Esophagus muscularis mucosa (tissue), 4 donors: ENCODE results near the gene CD302. TPM values are rescaled to one million over a fixed set of nuclear protein-coding genes. Genes with fewer than 3 reads are reported as not detected.
"Not testable (repeated sequence)": the region's sequence is repeated elsewhere in the genome, so short reads cannot be mapped to it uniquely, and the experiment has no call there.

ENCODE experiments used
- DNase-seq: peaks from one replicate; pipeline ENCODE4 v3.0.0-alpha.2; 2017; ENCODE audit errors: extremely low spot score
- H3K27ac ChIP-seq, 4 donors: fragments of 200-600 bp; sonication (generic); replicated peaks in 1 of 4; 1 replicate in 3 of 4; 2 replicates in 1 of 4; pipeline ENCODE4 v1.5.1; 2016 to 2019; ENCODE audit warnings: mild to moderate bottlenecking in 1 of 4
- H3K27me3 ChIP-seq, 4 donors: fragments of 200-600 bp; sonication (generic); one replicate each; pipeline versions ENCODE4 v1.5.1 to v1.6.0; 2016 to 2019
- H3K36me3 ChIP-seq, 4 donors: fragments of 200-600 bp; sonication (generic); one replicate each; pipeline ENCODE4 v1.5.1; 2016 to 2019
- H3K4me1 ChIP-seq, 4 donors: fragments of 200-600 bp; sonication (generic); one replicate each; pipeline ENCODE4 v1.5.1; 2016 to 2019
- H3K4me3 ChIP-seq, 4 donors: fragments of 200-600 bp; sonication (generic); 1 replicate in 2 of 4; 2 replicates in 2 of 4; pipeline ENCODE4 v1.5.1; 2016 to 2019; ENCODE audit warnings: mild to moderate bottlenecking in 4 of 4, moderate library complexity in 1 of 4
- H3K9me3 ChIP-seq, 4 donors: fragments of 200-600 bp; sonication (generic); 1 replicate in 3 of 4; 2 replicates in 1 of 4; pipeline ENCODE4 v1.5.1; 2016 to 2019
- CTCF ChIP-seq, 3 experiments: fragments of 200-600 bp in 2 of 3; fragments of 450-650 bp in 1 of 3; sonication (generic) in 2 of 3; IDR thresholded peaks; one replicate each; pipeline ENCODE4 v1.5.1; 2017 to 2019; ENCODE audit warnings: antibody characterized with exemption in 3 of 3, mild to moderate bottlenecking in 2 of 3, moderate library complexity in 1 of 3
- EP300 ChIP-seq: sonication (generic); formaldehyde crosslinking; IDR thresholded peaks from one replicate; pipeline ENCODE4 v1.6.1; 2017; ENCODE audit warnings: antibody characterized with exemption
- POLR2A ChIP-seq: fragments of 450-650 bp; IDR thresholded peaks from one replicate; pipeline ENCODE4 v1.6.1; 2017; ENCODE audit warnings: antibody characterized with exemption, moderate library complexity, mild to moderate bottlenecking, low read depth
- POLR2AphosphoS5 ChIP-seq, 2 donors: sonication (generic); formaldehyde crosslinking; IDR thresholded peaks; one replicate each; pipeline ENCODE4 v1.6.1; 2017; ENCODE audit warnings: antibody characterized with exemption in 2 of 2
- WGBS: methylation state at CpG from one replicate; pipeline ENCODE4 v1.1.5; 2018; 5-methylcytosine and 5-hydroxymethylcytosine counted together
- intact Hi-C: fragments of 100-400 bp; cut with DNase I; formaldehyde crosslinking; loops from one replicate; pipeline ENCODE4 v1.15.1; 2023
- total RNA-seq, 4 donors: library from RNA; depleted of rRNA; stranded (reverse); fragments of >200 nt; gene quantifications; one replicate each; pipeline versions ENCODE4 v1.1.0 to v1.2.1, GENCODE V29; 2016

The CD302 gene
- total RNA-seq, 4 donors from 2014 or later = 30.8 to 46.9 (median 34.9) TPM

GRCh38 chr2:159736048-159736447 lies 62.0 kb downstream of the CD302 start:
- TF ChIP-seq EP300 (no peak), CTCF (IDR thresholded peaks at IDR 0.05) (no peak), POLR2AphosphoS5 (IDR thresholded peaks at IDR 0.05) (no peak), POLR2A (no peak)
- no peak overlapping the region for H3K27ac ChIP-seq

GRCh38 chr2:159735648-159736047 lies 62.4 kb downstream of the CD302 start:
- TF ChIP-seq POLR2A (no peak), POLR2AphosphoS5 (IDR thresholded peaks at IDR 0.05) (no peak), CTCF (IDR thresholded peaks at IDR 0.05) (no peak), EP300 (no peak)

More at GRCh38 chr2:159736048-159736447, 62.0 kb downstream of the CD302 start:
- no peaks in the 10 kb centered on the region for H3K27me3 ChIP-seq
- peaks cover 0 to 15% (median 5%) of the 10 kb centered on the region in 4 donors for H3K4me1 ChIP-seq
- H3K36me3 ChIP-seq = peaks cover 15 to 68% (median 41%) of the 10 kb centered on the region in 4 donors
- 84% methylated on average over 3 of the region's 3 CpGs for WGBS
- no peak for DNase-seq
- H3K4me3 ChIP-seq = no peak overlapping the region
- no peaks in the 10 kb centered on the region for H3K9me3 ChIP-seq
- intact Hi-C loops = no loop called here

GRCh38 chr2:159728629-159729028 lies 69.4 kb downstream of the CD302 start:
- intact Hi-C loops = no loop called here
- H3K27me3 ChIP-seq = no peaks in the 10 kb centered on the region
- TF ChIP-seq CTCF (IDR thresholded peaks at IDR 0.05) (no peak), POLR2AphosphoS5 (IDR thresholded peaks at IDR 0.05) (no peak), EP300 (no peak), POLR2A (no peak)
- peaks cover 4 to 24% (median 17%) of the 10 kb centered on the region in 4 donors for H3K4me1 ChIP-seq
- H3K36me3 ChIP-seq = peaks cover 9 to 44% (median 33%) of the 10 kb centered on the region in 4 donors
- no peak for DNase-seq
- 86% methylated on average over 3 of the region's 3 CpGs for WGBS
- no peak overlapping the region for H3K27ac ChIP-seq
- no peak overlapping the region for H3K4me3 ChIP-seq
- no peaks in the 10 kb centered on the region for H3K9me3 ChIP-seq

More at GRCh38 chr2:159735648-159736047, 62.4 kb downstream of the CD302 start:
- Histone ChIP-seq H3K27ac (no peak overlapping the region), H3K27me3 (no peaks in the 10 kb centered on the region), H3K36me3 (peaks cover 15 to 72% (median 45%) of the 10 kb centered on the region in 4 donors), H3K4me3 (no peak overlapping the region), H3K4me1 (peaks cover 0 to 15% (median 5%) of the 10 kb centered on the region in 4 donors), H3K9me3 (no peaks in the 10 kb centered on the region)
- 94% methylated on average over 1 of the region's 1 CpG for WGBS
- DNase-seq = no peak
- intact Hi-C loops = no loop called here

GRCh38 chr2:159725713-159726112 lies 72.3 kb downstream of the CD302 start:
- TF ChIP-seq POLR2A (no peak), POLR2AphosphoS5 (IDR thresholded peaks at IDR 0.05) (no peak), CTCF (IDR thresholded peaks at IDR 0.05) (no peak), EP300 (no peak)
- no peak overlapping the region for H3K4me3 ChIP-seq
- H3K9me3 ChIP-seq = no peaks in the 10 kb centered on the region
- intact Hi-C loops = no loop called here
- H3K36me3 ChIP-seq = peaks cover 0 to 18% (median 14%) of the 10 kb centered on the region in 4 donors
- H3K27me3 ChIP-seq = no peaks in the 10 kb centered on the region
- 93% methylated on average over 3 of the region's 3 CpGs for WGBS
- peaks cover 27 to 53% (median 45%) of the 10 kb centered on the region in 4 donors for H3K4me1 ChIP-seq
- no peak for DNase-seq
- no peak overlapping the region for H3K27ac ChIP-seq

- H3K27ac ChIP-seq, DNase-seq, intact Hi-C loops, H3K27me3 ChIP-seq, H3K9me3 ChIP-seq, H3K4me3 ChIP-seq: not testable (repeated sequence)
- 97% methylated on average over 5 of the region's 6 CpGs for WGBS
- H3K36me3 ChIP-seq = peaks cover 4 to 17% (median 16%) of the 10 kb centered on the region in 4 donors
- H3K4me1 ChIP-seq = peaks cover 31 to 58% (median 50%) of the 10 kb centered on the region in 4 donors
Observed at GRCh38 chr2:159724795-159725572, 73.0 kb downstream of the CD302 start.
